GM18867 (cell line): ENCODE results near the gene CCDC9.
"Not testable (repeated sequence)": the region's sequence is repeated elsewhere in the genome, so short reads cannot be mapped to it uniquely, and the experiment has no call there.

Source experiments
- ATAC-seq: cut with Tn5 transposase; IDR thresholded peaks from one replicate; pipeline ENCODE4 v1.9.1; 2021; ENCODE audit warnings: mild to moderate bottlenecking, moderate library complexity; ENCODE audit not compliant: unreplicated experiment

CCDC9 gene

DNA sequence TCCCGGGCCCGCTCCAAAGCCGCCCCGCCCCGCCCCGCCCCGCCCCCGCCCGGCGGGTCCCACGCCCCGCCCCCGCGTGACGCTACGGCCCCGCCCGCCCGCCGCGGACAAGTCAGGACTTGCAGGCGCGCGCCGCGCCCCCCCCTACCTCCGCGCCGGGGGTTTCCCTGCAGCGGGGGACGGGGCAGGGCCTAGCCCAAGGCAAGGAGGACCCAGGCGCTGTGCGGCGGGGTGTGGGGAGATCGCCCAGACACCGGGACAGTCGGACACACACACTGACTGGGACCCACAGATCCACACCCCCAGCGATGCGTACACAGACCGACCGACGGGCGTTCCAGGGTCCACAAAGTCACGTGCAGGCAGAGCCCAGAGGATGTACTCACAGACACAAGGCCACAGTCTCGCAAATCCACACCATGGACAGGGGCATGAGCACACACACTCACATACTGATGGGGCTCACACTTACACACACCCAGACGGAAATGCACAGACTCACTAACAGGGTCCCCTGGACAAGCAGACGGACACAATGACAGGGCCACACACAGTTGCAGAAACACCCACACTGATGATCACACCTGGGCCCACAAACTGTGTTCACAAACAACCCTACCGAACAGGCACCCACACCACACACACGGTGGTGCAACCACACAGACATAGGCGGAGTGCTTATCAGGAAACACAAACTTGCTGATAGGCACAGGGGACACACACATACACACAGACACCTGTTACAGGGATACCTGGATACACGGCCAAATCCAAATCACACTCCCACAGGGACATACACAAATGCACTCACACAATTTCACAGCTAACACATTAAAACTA, 24.9 kb upstream of the CCDC9 start:
- peak; percentile 45 for ATAC-seq

DNA sequence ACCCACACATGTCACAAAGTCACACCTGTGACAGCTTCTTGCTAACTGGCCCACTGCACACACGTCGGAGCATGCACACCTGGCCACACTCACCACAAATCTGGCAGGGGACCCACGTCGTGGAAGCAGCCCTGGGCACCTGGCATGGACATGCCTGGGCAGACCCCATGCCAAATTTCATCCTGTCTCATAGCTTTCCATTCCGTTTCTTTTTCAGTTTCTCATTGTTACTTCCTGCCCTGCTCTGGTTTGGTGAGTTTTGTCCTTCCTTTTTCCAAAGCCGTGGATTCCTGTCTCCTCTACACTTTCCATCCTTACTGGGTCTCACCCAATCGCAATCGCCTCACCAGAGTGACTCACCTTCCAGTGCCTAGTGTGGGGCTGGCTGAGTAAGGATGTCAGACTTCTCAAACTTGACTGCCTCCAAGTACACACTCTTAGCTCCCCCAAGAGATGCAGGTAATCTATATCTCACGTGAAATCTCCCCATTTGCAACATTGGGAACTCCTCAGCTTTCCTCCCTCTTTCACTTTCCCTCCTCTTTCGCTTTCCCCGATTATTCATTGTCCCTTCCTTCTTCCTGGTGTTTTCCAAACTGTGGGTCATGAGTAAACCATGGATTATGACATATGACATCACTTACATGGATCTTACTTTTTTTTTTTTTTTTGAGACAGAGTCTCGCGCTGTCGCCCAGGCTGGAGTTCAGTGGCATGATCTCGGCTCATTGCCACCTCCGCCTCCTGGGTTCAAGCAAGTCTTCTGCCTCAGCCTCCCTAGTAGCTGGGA, 23.7 kb upstream of the CCDC9 start:
- no peak for ATAC-seq

DNA sequence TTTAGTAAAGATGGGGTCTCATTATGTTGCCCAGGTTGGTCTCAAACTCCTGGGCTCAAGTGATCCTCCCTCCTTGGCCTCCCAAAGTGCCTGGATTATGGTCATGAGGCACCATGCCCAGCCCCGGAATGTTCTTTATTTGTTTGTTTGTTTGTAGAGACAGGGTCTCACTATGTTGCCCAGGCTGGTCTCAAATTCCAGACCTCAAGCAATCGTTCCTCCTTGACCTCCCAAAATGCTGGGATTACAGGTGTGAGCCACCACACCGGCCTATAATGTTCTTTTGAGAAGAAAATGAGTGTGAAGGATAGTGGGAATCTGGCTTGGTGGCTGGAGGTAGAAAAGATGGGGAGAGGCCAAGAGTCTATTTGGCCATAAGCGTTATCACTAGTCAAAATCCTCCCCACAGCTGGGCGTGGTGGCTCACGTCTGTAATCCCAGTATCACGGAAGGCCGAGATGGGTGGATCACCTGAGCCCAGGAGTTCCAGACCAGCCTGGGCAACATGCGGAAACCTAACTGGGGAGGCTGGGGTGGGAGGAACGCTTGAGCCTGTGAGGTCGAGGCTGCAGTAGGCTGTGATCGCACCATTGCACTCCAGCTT, 20.2 kb upstream of the CCDC9 start:
- no peak for ATAC-seq

DNA sequence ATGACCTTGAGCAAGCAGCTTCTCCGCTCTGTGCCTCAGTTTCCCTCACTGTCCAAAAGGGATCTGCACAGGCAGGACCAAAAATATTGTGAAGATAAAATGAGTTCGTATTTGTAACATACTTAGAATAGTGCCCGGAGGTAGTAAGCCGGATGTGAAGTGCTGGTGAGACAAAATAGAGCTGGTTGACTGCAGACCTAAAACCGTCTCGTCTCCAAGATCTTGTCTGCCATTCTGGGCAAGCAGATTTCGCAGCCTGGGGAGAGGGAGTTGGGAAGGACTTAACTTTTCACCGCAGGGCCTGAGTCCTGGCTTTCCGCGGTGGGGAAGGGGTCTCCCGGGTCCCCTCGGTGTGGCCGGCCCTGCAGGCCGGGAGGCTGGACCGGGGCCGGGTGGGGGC, 17.2 kb upstream of the CCDC9 start:
- ATAC-seq = no peak

DNA sequence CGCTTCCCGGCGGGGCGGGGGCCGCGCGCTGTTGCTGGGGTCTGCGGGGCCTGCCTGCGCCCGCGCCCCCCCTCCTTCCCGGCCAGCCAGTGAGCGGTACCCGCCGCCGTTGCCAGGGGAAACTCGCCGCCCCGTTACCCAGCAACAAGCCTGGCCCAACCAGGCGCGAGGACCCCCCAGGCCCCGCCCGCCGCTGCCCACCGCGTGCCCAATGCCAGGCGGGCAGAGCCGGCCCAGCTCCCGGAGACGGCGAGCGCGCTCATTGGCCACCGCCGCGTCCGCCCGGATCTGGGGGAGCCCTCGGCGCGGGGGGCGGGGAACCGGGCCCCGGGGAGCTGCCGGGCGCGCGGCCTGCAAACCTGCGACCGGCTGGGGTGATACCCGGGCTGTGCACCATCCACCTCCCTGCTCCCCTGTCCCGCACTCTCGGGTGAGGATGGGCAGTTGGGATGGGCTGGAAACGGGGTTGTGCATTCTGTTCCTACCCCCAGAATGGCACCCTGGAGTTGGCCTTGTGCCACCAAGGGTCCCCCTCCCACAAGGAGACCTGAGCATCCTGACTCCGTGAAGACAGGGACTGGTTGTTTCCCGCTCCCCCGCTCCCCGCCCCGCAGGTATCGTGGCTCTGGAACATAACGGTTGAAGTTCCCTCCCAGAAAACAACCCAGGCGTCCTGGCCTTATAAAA, 16.6 kb upstream of the CCDC9 start:
- no peak for ATAC-seq

DNA sequence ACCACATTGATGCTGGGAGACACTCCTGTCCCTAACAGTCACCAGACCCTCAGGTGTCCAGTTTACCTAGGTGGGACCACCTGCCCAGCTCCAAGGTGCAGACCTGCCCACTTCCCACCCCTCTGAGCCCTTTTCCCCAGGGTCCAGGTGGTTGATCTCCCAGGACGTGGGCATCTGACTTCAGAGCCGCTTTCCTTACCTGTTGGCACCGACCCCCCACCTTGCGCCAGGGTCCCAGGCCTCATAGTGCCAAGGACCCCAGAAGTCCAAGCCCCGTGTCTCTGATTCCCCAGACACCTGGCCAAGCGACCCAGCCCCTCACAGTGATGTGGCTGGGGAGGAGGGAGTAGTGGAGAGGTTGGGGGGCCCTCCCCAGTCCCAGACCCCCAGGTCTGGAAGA, 15.8 kb upstream of the CCDC9 start:
- ATAC-seq = no peak

- no peak for ATAC-seq
Observed at GRCh38 chr19:47240996-47241918, 15.1 kb upstream of the CCDC9 start.

DNA sequence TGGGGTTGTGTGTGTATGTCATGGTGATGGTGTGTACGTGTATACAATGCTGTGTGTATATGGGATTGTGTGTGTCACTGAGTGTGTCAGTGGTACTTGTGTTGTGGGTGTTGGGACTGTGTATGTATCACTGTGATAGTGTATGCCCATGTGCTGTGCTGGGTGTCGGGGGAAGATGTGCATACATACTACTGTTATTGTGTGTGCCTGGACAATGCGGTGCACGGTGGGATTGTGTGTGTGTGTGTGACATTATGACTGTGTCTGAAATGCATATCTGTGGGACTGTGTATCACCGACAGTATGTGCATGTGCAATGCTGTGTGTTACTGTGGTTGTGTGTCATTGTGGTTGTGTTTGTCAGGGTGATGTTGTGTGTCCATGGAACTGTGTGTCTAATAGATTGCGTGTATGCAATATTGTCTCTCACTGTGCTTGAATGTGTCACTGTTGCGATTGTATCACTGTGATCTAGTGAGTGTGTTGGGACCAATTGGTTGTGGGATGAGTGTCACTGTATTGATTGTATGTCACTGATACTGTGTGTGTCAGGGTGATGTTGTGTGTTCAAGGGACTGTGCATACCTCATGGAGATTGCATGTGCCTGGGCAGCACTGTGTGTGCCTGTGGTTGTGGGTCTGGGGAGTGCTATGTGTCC, 14.3 kb upstream of the CCDC9 start:
- ATAC-seq = no peak

DNA sequence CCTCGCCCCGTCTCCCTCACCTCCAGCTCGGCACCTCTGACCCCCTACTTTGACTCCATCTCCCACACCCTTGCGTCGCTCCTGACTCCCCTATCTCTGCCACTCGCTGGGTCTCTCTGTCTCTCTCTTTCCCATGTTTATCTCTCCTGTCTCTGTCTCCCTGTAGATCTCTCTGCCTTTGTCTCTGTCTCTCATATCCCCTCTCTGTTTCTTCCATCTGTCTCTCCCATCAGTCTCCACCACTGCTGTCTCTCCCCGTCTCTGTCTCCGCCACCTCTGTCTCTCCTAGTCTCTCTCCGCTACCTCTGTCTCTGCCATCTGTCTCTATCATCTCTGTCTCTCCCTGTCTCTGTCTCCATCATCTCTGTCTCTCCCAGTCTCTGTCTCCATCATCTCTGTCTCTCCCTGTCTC, 13.0 kb upstream of the CCDC9 start:
- no peak for ATAC-seq

DNA sequence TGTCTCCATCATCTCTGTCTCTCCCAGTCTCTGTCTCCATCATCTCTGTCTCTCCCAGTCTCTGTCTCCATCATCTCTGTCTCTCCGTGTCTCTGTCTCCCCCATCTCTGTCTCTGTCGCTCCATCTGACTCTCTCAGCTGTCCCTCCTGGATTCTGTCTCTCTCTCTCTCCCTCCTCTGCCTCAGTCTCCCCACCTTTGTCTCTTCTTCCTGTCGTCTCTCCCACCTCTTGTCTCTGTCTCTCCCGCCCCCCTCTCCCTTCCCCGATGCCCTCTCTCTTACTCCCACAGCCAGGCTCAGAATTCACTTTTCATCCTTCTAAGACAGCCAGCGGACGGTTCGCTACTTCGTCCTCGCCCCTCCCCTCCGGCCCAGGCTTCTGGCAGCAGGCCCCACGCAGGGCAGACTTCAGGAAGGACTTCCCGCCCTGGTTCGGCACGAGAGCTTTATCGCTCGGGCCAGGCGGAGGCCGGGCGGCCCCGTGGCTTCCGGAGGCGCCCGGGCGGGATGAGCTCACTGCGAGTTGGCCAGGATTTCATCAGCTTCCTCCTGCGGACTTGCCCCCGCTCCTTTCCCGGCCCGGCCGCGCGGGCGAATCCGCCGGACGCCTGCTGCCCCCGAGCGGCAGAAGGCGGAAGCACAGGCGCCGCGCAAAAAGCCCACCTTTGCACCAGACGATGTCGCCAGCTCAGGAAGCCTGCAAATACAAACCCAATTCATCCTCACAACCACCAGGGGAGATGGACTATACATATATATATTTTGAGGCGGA, 12.4 kb upstream of the CCDC9 start:
- peak; percentile 57 for ATAC-seq

- ATAC-seq = no peak
Observed at GRCh38 chr19:47247308-47247990, 8.9 kb upstream of the CCDC9 start.

- not testable (repeated sequence) for ATAC-seq
Observed at GRCh38 chr19:47253016-47253415, 3.3 kb upstream of the CCDC9 start.

DNA sequence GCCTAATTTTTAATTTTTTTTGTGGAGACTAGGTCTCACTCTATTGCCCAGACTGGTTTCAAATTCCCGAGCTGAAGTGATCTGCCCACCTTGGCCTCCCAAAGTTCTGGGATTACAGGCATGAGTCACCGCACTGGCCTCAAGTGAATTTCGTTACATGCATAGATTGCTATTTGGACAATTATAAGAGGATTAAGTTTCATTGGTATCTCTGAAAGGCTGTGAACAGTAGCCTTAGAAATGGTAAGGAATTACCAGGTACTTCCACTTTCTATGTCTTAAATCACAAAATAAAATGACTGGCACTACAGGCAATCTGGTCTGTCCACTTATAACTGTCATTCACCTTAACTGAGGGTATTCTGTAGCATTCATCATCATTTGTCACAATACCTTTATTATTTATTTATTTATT, 2.9 kb upstream of the CCDC9 start:
- ATAC-seq = no peak

GRCh38 chr19:47253970-47254369, 2.4 kb upstream of the CCDC9 start:
- ATAC-seq = no peak

DNA sequence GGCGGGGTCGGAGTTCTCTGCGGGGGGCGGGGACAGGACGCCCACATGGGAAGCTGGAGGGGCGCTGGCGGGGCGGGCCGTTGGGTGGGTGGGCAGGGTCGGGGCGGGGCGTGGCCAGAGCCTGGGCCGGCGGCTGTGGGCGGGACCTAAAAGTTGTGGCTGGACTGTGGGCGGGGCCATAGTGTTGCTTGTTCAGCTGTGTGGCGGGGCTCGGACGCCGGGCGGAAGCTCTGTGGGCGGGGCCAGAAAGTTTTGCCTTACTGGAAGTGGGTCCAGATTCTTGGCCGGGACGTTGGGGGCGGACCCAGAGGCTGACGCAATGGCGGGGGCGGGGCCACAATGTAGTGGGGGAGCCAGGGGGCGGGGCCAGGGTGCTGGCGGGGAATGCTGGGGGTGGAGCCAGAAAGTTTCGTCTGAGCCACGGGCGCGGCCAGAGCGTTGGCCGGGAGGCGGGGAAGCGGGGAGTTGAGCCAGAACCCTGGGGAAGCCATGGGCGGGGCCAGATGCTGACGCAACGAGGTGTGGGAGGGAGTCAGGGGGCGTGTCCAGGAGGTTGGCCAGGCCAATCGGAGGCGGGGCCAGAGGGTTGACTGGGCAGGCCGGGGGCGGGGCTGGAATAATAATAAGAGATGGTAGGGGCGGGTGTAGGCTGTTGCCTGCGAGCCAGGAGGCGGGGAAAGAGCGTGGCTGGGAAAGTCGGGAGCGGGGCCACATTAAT, 527 bp downstream of the CCDC9 start:
- peak; percentile 67 for ATAC-seq

- ATAC-seq = no peak
Observed at GRCh38 chr19:47257411-47258169, 1.3 kb downstream of the CCDC9 start.

DNA sequence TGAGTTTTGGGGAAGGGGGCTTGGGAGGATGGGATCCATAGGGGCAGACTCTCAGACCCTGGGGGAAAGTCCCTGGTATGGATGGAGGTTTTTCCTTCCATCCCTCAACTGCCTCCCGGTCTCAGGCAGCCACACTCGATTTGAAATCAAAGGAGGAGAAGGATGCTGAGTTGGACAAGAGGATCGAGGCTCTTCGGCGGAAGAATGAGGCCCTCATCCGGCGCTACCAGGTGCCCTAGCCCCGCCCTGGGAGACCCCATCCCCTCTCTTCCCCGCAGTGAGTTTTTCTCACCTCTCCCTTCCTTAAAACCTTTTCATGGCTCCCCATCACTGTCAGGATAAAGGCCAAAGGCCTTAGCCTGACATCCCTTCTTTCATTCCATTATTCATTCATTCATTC, 2.1 kb downstream of the CCDC9 start:
- no peak for ATAC-seq
